ENCODE measurements around the gene ZNF516.

The ZNF516 gene

GRCh38 chr18:76490670-76491472, 4.2 kb downstream of the ZNF516 start (continued):
- TF ChIP-seq ZBTB8A (tag by site-specific recombination; IDR thresholded peaks at IDR 0.05) (peak; percentile 91), ZNF18 (tag by site-specific recombination; IDR thresholded peaks at IDR 0.05) (peak; percentile 83), ZNF398 (tag by site-specific recombination; IDR thresholded peaks at IDR 0.05) (peak; percentile 41; the same call in 1 of the 2 replicates), HIC1 (tag by site-specific recombination; IDR thresholded peaks at IDR 0.05) (peak; percentile 41; the same call in 1 of the 2 replicates), ZNF623 (tag by site-specific recombination; IDR thresholded peaks at IDR 0.05) (no peak), KLF1 (tag by site-specific recombination; IDR thresholded peaks at IDR 0.05) (peak; percentile 55), ZXDB (tag by site-specific recombination; IDR thresholded peaks at IDR 0.05) (no peak), ZNF580 (tag by site-specific recombination; IDR thresholded peaks at IDR 0.05) (no peak), ZNF561 (tag by site-specific recombination; IDR thresholded peaks at IDR 0.05; ENCODE audit: borderline replicate concordance) (no peak), PATZ1 (tag by site-specific recombination; IDR thresholded peaks at IDR 0.05) (0 out of 2 replicates have a peak, but pooled peaks have one; percentile 37), ZNF571 (tag by site-specific recombination; IDR thresholded peaks at IDR 0.05) (no peak), ZNF26 (tag by site-specific recombination; IDR thresholded peaks at IDR 0.05) (no peak), ZBTB21 (tag by site-specific recombination; IDR thresholded peaks at IDR 0.05) (no peak), ZBTB6 (tag by site-specific recombination; IDR thresholded peaks at IDR 0.05) (no peak), ZBTB49 (tag by site-specific recombination; IDR thresholded peaks at IDR 0.05; ENCODE audit: low read depth) (no peak), KLF16 (tag by site-specific recombination; IDR thresholded peaks at IDR 0.05) (peak; percentile 50; the same call in 1 of the 2 replicates), ZSCAN30 (tag by site-specific recombination; IDR thresholded peaks at IDR 0.05) (no peak), GLI4 (tag by site-specific recombination; IDR thresholded peaks at IDR 0.05) (no peak), ZNF585B (tag by site-specific recombination; IDR thresholded peaks at IDR 0.05) (no peak), ZNF658 (tag by site-specific recombination; IDR thresholded peaks at IDR 0.05) (no peak), ZNF514 (tag by site-specific recombination; IDR thresholded peaks at IDR 0.05) (no peak), ZNF391 (tag by site-specific recombination; IDR thresholded peaks at IDR 0.05; ENCODE audit: borderline replicate concordance, low read depth) (no peak), ZNF521 (tag by site-specific recombination; IDR thresholded peaks at IDR 0.05) (no peak)

All from HEK293 (cell line).